SK-N-SH treated with all-trans-retinoic acid at 6 μM for 48 hours (cell line): ENCODE data around the gene THAP10.

Experiments used
- ATAC-seq: fragments of 200-7000 bp; cut with Tn5 transposase; 3 replicates; pipeline ENCODE4 v1.9.1; 2020; ENCODE audit warnings: mild to moderate bottlenecking, moderate library complexity
- ARNTL ChIP-seq: fragments of 450-650 bp; formaldehyde crosslinking; IDR thresholded peaks from 2 replicates; pipeline ENCODE4 v1.5.0; 2020; ENCODE audit warnings: low read depth, mild to moderate bottlenecking, moderate library complexity, borderline replicate concordance
- BACH2 ChIP-seq: fragments of 250-450 bp; sonication (Bioruptor Pico); IDR thresholded peaks from 2 replicates; pipeline ENCODE4 v1.9.0; 2021; ENCODE audit warnings: mild to moderate bottlenecking, borderline replicate concordance
- CREB5 ChIP-seq: fragments of 250-450 bp; sonication (Bioruptor Pico); IDR thresholded peaks from 2 replicates; pipeline ENCODE4 v1.5.1; 2020; ENCODE audit warnings: low read depth, mild to moderate bottlenecking, moderate library complexity
- CSDC2 ChIP-seq: fragments of 250-450 bp; sonication (Bioruptor Pico); IDR thresholded peaks from 2 replicates; pipeline ENCODE4 v1.5.0; 2020; ENCODE audit warnings: mild to moderate bottlenecking, moderate library complexity
- CSRNP3 ChIP-seq: fragments of 250-450 bp; sonication (Bioruptor Pico); IDR thresholded peaks from 2 replicates; pipeline ENCODE4 v1.5.1; 2021; ENCODE audit warnings: mild to moderate bottlenecking, moderate library complexity
- ESRRG ChIP-seq: fragments of 250-450 bp; sonication (Bioruptor Pico); IDR thresholded peaks from 2 replicates; pipeline ENCODE4 v1.6.1; 2021; ENCODE audit warnings: mild to moderate bottlenecking
- GLIS3 ChIP-seq: fragments of 250-450 bp; sonication (Bioruptor Pico); IDR thresholded peaks from 2 replicates; pipeline ENCODE4 v1.5.0; 2020; ENCODE audit warnings: mild to moderate bottlenecking, moderate library complexity
- ISL1 ChIP-seq: fragments of 250-450 bp; sonication (Bioruptor Pico); IDR thresholded peaks from 2 replicates; pipeline ENCODE4 v2.1.2; 2022; ENCODE audit warnings: mild to moderate bottlenecking, moderate library complexity
- OSR1 ChIP-seq: fragments of 250-450 bp; sonication (Bioruptor Pico); IDR thresholded peaks from 2 replicates; pipeline ENCODE4 v1.8.0; 2022; ENCODE audit warnings: moderate library complexity, mild to moderate bottlenecking, inconsistent platforms
- PATZ1 ChIP-seq: fragments of 250-450 bp; sonication (Bioruptor Pico); IDR thresholded peaks from 2 replicates; pipeline ENCODE4 v1.8.0; 2020; ENCODE audit warnings: mild to moderate bottlenecking, moderate library complexity, borderline replicate concordance
- POU6F1 ChIP-seq: fragments of 250-450 bp; sonication (Bioruptor Pico); IDR thresholded peaks from 2 replicates; pipeline ENCODE4 v1.8.0; 2021; ENCODE audit warnings: low read depth, mild to moderate bottlenecking, moderate library complexity, borderline replicate concordance
- PPARA ChIP-seq: fragments of 250-450 bp; sonication (Bioruptor Pico); IDR thresholded peaks from 2 replicates; pipeline ENCODE4 v1.5.0; 2020; ENCODE audit warnings: mild to moderate bottlenecking, borderline replicate concordance
- RARB ChIP-seq: fragments of 250-450 bp; sonication (Bioruptor Pico); IDR thresholded peaks from 2 replicates; pipeline ENCODE4 v1.8.0; 2021; ENCODE audit warnings: mild to moderate bottlenecking, moderate library complexity
- ZC3H10 ChIP-seq: fragments of 250-450 bp; sonication (Bioruptor Pico); IDR thresholded peaks from 2 replicates; pipeline ENCODE4 v1.5.1; 2021; ENCODE audit warnings: mild to moderate bottlenecking, moderate library complexity
- ZFP3 ChIP-seq: fragments of 250-450 bp; sonication (Bioruptor Pico); IDR thresholded peaks from 2 replicates; pipeline ENCODE4 v1.5.0; 2020; ENCODE audit warnings: mild to moderate bottlenecking, moderate library complexity
- ZFP30 ChIP-seq: fragments of 450-650 bp; formaldehyde crosslinking; IDR thresholded peaks from 2 replicates; pipeline ENCODE4 v1.5.0; 2022; ENCODE audit warnings: mild to moderate bottlenecking, moderate library complexity
- ZNF565 ChIP-seq: fragments of 450-650 bp; formaldehyde crosslinking; conservative IDR thresholded peaks from 2 replicates; pipeline ENCODE4 v1.5.0; 2020; ENCODE audit warnings: low read depth, mild to moderate bottlenecking, moderate library complexity
- ZNF8 ChIP-seq: fragments of 450-650 bp; formaldehyde crosslinking; IDR thresholded peaks from 2 replicates; pipeline ENCODE4 v1.5.0; 2020; ENCODE audit warnings: mild to moderate bottlenecking, moderate library complexity
- TF ChIP-seq, protein P1 (sequence below): fragments of 250-450 bp; sonication (Bioruptor Pico); IDR thresholded peaks from 2 replicates; pipeline ENCODE4 v1.5.0; 2020; ENCODE audit warnings: mild to moderate bottlenecking, moderate library complexity

The THAP10 gene

GRCh38 chr15:70920981-70921696 is 28.9 kb upstream of the THAP10 start (continued):
- TF ChIP-seq PATZ1 (CRISPR knock-in tag) (no peak), ZFP3 (CRISPR knock-in tag) (no peak), ZC3H10 (CRISPR knock-in tag) (no peak), ISL1 (CRISPR knock-in tag) (no peak), ESRRG (CRISPR knock-in tag) (no peak), ZNF8 (CRISPR knock-in tag) (no peak), ARNTL (CRISPR knock-in tag) (no peak)
- TF ChIP-seq, all 23 proteins: peak for 0

- TF ChIP-seq RARB (CRISPR knock-in tag) = no peak
- TF ChIP-seq ZNF8 (CRISPR knock-in tag) = no peak
- no peak for TF ChIP-seq BACH2
- no peak for TF ChIP-seq ARNTL (CRISPR knock-in tag)
- TF ChIP-seq ZFP30 (CRISPR knock-in tag) = no peak
- no peak for TF ChIP-seq OSR1 (CRISPR knock-in tag)
- TF ChIP-seq PPARA (CRISPR knock-in tag) = no peak
- no peak for TF ChIP-seq GLIS3 (CRISPR knock-in tag)
- TF ChIP-seq ZFP3 (CRISPR knock-in tag) = no peak
- TF ChIP-seq ZNF565 = no peak
- TF ChIP-seq POU6F1 (CRISPR knock-in tag) = no peak
- TF ChIP-seq, protein P1, sequence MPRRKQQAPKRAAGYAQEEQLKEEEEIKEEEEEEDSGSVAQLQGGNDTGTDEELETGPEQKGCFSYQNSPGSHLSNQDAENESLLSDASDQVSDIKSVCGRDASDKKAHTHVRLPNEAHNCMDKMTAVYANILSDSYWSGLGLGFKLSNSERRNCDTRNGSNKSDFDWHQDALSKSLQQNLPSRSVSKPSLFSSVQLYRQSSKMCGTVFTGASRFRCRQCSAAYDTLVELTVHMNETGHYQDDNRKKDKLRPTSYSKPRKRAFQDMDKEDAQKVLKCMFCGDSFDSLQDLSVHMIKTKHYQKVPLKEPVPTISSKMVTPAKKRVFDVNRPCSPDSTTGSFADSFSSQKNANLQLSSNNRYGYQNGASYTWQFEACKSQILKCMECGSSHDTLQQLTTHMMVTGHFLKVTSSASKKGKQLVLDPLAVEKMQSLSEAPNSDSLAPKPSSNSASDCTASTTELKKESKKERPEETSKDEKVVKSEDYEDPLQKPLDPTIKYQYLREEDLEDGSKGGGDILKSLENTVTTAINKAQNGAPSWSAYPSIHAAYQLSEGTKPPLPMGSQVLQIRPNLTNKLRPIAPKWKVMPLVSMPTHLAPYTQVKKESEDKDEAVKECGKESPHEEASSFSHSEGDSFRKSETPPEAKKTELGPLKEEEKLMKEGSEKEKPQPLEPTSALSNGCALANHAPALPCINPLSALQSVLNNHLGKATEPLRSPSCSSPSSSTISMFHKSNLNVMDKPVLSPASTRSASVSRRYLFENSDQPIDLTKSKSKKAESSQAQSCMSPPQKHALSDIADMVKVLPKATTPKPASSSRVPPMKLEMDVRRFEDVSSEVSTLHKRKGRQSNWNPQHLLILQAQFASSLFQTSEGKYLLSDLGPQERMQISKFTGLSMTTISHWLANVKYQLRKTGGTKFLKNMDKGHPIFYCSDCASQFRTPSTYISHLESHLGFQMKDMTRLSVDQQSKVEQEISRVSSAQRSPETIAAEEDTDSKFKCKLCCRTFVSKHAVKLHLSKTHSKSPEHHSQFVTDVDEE (CRISPR knock-in tag) = no peak
- no peak for TF ChIP-seq CREB5 (CRISPR knock-in tag)
- TF ChIP-seq ISL1 (CRISPR knock-in tag) = no peak
- TF ChIP-seq CSRNP3 (CRISPR knock-in tag) = no peak
- ATAC-seq = no peak
These were observed 25.7 kb upstream of the THAP10 start for GRCh38 chr15:70917955-70918354.

DNA sequence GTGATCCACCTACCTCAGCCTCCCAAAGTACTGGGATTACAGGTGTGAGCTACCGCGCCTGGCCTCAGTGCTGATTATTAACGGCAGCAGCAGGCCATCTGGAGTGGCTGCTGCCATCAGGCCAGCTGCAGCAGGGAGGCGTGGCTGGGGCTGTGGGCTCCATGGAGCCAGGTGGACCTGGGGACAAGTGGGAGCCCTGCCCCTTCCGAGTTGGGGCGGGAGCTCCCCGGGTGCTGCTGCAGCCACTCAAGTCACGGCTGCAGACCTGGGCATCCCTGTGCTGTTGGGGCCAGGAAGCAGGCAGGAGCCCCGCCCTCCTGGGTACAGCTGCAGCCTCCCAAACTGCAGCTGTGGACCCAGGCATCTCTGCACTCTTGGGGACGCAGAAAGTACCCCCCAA is 24.3 kb upstream of the THAP10 start:
- no peak for ATAC-seq
- TF ChIP-seq ARNTL (CRISPR knock-in tag) (no peak), PATZ1 (CRISPR knock-in tag) (no peak), CSDC2 (CRISPR knock-in tag) (no peak), PPARA (CRISPR knock-in tag) (no peak), ZNF8 (CRISPR knock-in tag) (no peak)
- TF ChIP-seq, protein P1 (CRISPR knock-in tag) = no peak
